Stimulated activated CD4-positive, alpha-beta T cell treated with anti-CD3 and anti-CD28 coated beads, Interleukin-1b, Interleukin-23, amount 100 ng/mL, for 4 hours (primary cell): ENCODE measurements around the gene MPPED2.
"Not testable (repeated sequence)": the region's sequence is repeated elsewhere in the genome, so short reads cannot be mapped to it uniquely, and the experiment has no call there.

Source experiments
- DNase-seq, 2 donors: peaks; one replicate each; pipeline ENCODE4 v3.0.0-alpha.2; 2020; ENCODE audit warnings: low read depth in 2 of 2

MPPED2 gene

GRCh38 chr11:30579415-30580175 lies 6.6 kb downstream of the MPPED2 start:
- no peak for DNase-seq

- no peak for DNase-seq
Observed at GRCh38 chr11:30578406-30578805, 7.7 kb downstream of the MPPED2 start.

GRCh38 chr11:30573951-30574350 lies 12.2 kb downstream of the MPPED2 start:
- no peak for DNase-seq

DNA sequence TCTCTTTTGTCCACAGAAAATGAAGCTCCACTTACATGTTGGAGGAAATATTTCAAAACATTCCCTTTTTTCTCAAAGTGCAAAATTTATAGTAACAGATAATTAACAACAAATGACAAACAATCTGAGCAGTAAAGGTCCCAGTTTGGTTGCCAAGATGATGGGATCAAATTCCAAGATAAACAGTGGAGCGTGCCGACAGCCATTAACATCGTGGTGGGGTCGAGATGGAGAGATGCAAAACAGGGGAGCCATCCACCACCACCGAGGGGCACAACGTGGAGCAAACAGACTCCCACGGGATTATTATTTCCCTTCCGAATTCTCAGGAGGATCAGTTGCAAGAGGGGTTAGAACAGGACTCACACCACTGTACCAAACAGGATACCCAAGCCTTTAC lies 17.2 kb downstream of the MPPED2 start:
- no peak for DNase-seq

DNA sequence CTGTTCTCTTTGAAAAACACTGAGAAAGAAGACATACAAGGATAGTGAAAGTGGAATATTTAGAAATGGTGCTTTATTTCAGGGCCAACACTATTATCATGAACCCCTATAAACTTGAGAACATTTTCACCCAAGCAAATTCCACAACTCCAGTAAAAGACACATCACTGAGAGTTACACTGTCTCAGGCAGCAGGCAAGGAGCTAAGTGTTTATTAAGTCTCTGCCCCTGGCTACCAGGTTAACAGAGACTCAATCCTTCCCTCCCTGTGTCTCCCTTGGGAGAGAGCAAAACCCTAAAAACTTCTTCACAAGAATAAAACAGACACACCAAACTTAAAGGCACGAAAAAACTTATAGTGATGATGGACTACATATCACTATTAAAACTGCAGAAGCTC lies 18.5 kb downstream of the MPPED2 start:
- no peak for DNase-seq

DNA sequence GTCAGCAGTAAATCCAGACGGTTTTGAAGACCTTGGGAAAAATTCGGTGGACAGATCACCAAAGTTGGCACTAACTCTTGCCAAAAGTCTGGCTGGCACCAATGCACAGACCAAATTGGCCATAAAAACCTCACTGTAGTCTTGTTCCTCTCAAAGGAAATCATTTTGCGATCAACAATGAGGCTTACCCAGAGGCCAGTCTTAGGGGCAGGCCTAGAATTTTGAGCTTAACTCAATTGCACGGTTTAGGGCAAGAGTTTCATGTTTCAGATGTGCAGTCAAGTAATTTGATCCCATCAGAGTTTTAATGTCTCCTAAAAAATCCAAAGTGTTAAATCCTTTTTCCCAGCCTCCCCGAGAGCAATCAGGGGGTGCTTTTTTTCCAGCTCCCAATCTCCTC lies 19.0 kb downstream of the MPPED2 start:
- DNase-seq = no peak

DNA sequence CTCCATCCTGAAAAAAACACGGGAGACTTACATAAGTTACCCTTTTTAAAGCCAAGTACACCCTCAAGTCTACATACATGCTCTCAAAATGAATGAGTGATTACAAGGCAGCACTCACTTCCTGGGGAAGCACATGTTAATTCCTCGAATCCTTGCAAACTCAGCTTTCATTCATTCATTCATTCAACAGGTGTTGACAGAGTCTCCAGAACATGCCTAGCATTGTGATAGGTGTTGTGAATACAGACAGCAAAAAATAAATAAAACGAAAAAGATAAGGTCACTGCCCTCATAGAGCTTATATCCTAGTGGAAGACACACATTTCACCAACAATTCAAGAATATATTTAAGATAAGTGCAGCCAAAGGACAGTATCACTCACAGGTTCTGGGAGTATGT lies 19.7 kb downstream of the MPPED2 start:
- DNase-seq = no peak

GRCh38 chr11:30565027-30565426 lies 21.1 kb downstream of the MPPED2 start:
- DNase-seq = no peak

- no peak for DNase-seq
Observed at GRCh38 chr11:30561691-30562415, 24.3 kb downstream of the MPPED2 start.

GRCh38 chr11:30560206-30561106 lies 25.7 kb downstream of the MPPED2 start:
- DNase-seq = no peak

- DNase-seq = no peak
Observed at GRCh38 chr11:30559004-30559403, 27.1 kb downstream of the MPPED2 start.

- not testable (repeated sequence) for DNase-seq
Observed at GRCh38 chr11:30554587-30554986, 31.6 kb downstream of the MPPED2 start.

GRCh38 chr11:30553521-30554110 lies 32.5 kb downstream of the MPPED2 start:
- no peak for DNase-seq

- DNase-seq = no peak
Observed at GRCh38 chr11:30552839-30553238, 33.3 kb downstream of the MPPED2 start.

DNA sequence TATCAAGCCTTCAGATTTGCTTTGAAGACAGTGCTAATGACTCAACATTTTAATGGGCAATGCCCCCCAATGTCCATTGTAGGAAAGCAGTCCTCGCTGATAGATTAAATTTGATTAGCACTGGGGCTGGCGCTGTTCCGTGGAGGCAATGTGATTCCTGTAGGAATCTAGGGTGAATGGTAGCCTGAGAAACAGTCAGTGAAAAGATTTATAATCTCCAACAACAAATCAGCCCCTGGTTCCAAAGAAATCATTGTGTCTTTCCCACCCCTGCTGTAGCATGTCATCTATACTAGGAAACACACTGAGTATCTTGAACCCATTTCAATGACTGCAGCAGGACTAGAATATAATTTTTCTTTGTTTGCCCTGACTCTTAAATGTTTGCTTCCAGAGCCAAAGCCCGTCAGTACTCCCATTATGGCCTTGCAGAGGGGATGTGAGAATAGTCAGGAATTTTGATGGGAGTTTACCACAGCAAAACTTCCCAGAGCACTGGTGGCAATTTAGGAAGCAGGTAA lies 36.1 kb downstream of the MPPED2 start:
- DNase-seq = no peak

DNA sequence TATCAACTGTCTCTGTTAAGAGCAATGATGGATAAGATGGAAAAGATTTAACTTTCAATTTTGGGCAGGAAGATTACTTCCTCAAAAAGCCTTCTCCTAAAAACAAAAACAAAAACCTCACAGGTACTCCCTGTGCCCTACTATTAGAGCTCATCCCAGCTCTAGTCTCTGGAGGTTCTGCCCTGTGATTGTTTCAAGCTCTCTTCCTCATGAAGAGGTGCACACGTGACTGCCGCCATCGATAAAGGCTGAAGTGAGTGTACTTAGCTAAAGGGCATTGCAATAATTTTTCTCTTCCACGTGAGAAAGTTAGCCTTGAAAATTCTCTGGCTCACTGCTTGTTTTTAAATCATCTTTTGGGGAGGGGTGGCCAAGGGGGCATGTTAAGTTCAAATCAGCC lies 36.6 kb downstream of the MPPED2 start:
- no peak for DNase-seq

DNA sequence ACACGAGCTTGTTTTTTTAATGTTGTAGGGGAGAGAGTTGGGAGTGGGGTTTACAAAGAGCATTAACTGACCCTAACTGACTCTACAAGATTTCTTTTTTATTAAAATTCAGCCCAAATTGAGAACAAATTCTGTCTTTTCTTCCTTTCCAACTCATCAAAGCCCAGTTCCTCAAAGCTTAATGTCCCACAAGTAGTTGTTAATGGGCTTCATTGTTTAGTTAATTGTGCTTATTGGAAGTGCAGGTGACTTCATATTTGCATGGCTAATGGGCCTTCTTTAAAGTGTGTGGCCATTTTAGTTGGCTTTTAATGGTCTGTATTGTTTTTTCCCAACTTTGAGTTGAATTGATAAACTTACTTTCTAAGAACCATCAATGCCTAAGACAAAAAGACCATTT lies 39.8 kb downstream of the MPPED2 start:
- DNase-seq = no peak

DNA sequence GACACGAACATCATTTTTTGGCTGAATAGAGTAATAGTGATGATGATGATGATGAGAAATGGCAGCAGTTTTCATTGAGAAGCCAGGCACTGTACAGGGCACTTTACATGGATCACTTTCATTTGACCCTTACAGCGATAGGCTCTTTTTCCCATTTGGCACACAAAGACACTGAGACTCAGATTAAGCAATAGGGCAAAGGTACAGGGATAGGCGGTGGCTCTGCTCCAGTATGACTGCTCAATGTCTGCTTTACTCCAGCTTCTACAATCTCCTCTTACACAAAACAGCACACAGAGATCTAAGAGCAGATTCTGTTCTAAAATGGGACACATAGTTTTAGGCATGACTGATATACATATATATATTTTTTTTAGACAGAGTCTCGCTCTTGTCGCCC lies 40.6 kb downstream of the MPPED2 start:
- no peak for DNase-seq

DNA sequence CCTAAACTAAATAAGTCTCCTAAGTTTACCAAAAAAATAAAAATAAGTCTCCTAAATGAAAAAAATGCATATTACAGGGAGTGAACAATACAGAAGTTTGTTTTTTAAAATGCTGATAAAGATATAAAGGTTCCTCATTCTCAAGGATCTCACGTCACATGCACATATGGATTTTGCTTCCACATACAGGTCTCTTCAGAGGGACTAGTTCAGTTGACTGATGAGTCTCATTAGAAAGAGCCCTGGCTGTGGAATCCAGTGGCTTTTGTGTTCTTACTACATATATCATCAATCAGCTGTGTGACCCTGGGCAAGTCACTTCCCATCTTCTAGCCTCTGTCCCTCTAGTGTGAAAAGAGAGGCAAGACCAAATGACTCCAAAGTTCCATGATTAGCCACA lies 43.1 kb downstream of the MPPED2 start:
- DNase-seq = no peak

GRCh38 chr11:30540781-30541180 lies 45.4 kb downstream of the MPPED2 start:
- no peak for DNase-seq

DNA sequence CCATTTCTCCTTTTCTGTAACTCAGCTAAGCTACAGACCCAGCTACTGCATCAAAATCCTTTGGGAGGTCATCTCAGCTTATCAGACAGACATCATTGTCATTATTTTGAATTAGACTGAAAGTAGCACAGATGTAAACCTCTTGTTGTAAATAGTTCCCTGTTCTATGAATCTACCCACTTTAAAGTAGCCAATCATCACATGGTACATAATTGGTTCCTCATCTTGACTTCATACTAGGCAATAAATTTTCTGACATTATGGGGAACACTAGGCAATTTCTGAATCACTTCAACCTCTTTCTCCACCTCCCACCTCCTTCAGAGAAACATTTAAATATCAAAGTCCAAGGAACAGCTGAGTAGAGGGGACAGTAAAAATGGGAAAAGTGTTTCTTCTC lies 47.9 kb downstream of the MPPED2 start:
- no peak for DNase-seq

- DNase-seq = no peak
Observed at GRCh38 chr11:30535818-30536217, 50.3 kb downstream of the MPPED2 start.
